ENCODE data around the gene OSGEP.

DNA sequence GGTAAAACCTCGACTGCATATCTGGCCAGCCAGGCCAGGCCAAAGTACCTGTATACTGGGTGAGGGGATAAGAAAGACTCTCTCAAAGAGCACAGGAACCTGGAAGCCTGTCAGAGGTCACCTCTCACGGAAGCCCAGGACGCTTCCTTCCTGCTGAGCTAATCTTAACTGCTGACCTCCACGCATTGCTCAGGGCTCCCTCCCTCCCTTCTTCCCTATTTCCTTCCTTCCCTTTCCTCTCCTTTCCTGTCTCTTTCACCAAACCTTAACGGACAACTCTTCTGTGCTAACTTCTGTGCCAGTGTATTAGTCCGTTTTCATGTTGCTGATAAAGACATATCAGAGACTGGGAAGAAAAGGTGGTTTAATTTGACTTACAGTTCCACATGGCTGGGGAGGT lies 36.0 kb upstream of the OSGEP start:
- TF ChIP-seq CTCF (IDR thresholded peaks at IDR 0.05; ENCODE audit: low read depth, low read length) = no peak
- no peak for TF ChIP-seq EZH2phosphoT487 (IDR thresholded peaks at IDR 0.05; ENCODE audit: low read depth)
